HepG2 (cell line): ENCODE results near the gene TFEB. TPM values are rescaled to one million over a fixed set of nuclear protein-coding genes. Genes with fewer than 3 reads are reported as not detected.

Experiments used
- ATAC-seq: fragments of 200-7000 bp; cut with Tn5 transposase; 3 replicates; pipeline ENCODE4 v1.9.1; 2020; ENCODE audit warnings: mild to moderate bottlenecking, moderate library complexity
- BruUV-seq: library from RNA; stranded (reverse); fragments of 400-500 nt; replicated peaks from 2 replicates; lab custom pipeline; 2021; lab: Mats Ljungman, UMichigan
- CTCF ChIA-PET: fragments of 300-600 bp; formaldehyde crosslinking; extraction: SDS; loops from one replicate; lab custom pipeline; 2021; ENCODE audit warnings: low total read pairs, inconsistent platforms, low intra/inter-chr PET ratio; lab: Yijun Ruan, JAX
- POLR2A ChIA-PET: fragments of 350-600 bp; sonication (Branson Sonifier 250); formaldehyde crosslinking; loops from one replicate; lab custom pipeline; 2020; ENCODE audit warnings: antibody characterized with exemption, inconsistent platforms; lab: Yijun Ruan, JAX
- DNase-seq: peaks from one replicate; pipeline ENCODE4 v3.0.0-alpha.2; 2015; ENCODE audit warnings: low spot score
- FAIRE-seq: peaks from 3 replicates; lab custom pipeline; 2011; peaks lifted over from hg19 to GRCh38; lab: Jason Lieb, UNC
- H2AFZ ChIP-seq: one replicate; pipeline ENCODE4 v1.6.1; 2011; ENCODE audit warnings: low read length, inconsistent platforms
- H3K27ac ChIP-seq: fragments of 300-600 bp; 3 replicates; pipeline ENCODE4 v1.8.0; 2011; ENCODE audit warnings: mixed run types, mild to moderate bottlenecking, mixed read lengths, low read length, inconsistent platforms; ENCODE audit not compliant: insufficient read depth; ENCODE audit errors: extremely low read length
- H3K27me3 ChIP-seq, 2 experiments: fragments of 200-600 bp in 1 of 2; 2 replicates in 1 of 2; 3 replicates in 1 of 2; pipeline versions ENCODE4 v1.6.0 to v1.8.0; 2011; ENCODE audit warnings: low read length in 2 of 2, mild to moderate bottlenecking in 2 of 2, moderate library complexity in 2 of 2, inconsistent platforms in 1 of 2; ENCODE audit not compliant: insufficient read depth in 2 of 2, control insufficient read depth in 1 of 2
- H3K36me3 ChIP-seq, 2 experiments: fragments of 200-600 bp in 1 of 2; replicated peaks in 1 of 2; 2 replicates in 1 of 2; 3 replicates in 1 of 2; pipeline versions ENCODE4 v1.5.1 to v1.8.0; 2011; ENCODE audit warnings: low read length in 2 of 2, inconsistent platforms in 1 of 2; ENCODE audit not compliant: insufficient read depth in 2 of 2, control insufficient read depth in 1 of 2
- H3K4me1 ChIP-seq: 2 replicates; pipeline ENCODE4 v1.5.1; 2012; ENCODE audit warnings: low read length, inconsistent platforms; ENCODE audit not compliant: insufficient read depth
- H3K4me2 ChIP-seq: 2 replicates; pipeline ENCODE4 v1.6.0; 2011; ENCODE audit warnings: low read depth, low read length, inconsistent platforms
- H3K4me3 ChIP-seq, 3 experiments: fragments of 200-600 bp in 1 of 3; sonication (generic), shearing (Covaris generic) in 1 of 3; replicated peaks in 1 of 3; 2 replicates each; pipeline ENCODE4 v1.5.1; 2011 to 2016; ENCODE audit warnings: low read length in 3 of 3, inconsistent platforms in 2 of 3, low read depth in 2 of 3, mild to moderate bottlenecking in 2 of 3, control low read depth in 1 of 3, mixed read lengths in 1 of 3; ENCODE audit not compliant: insufficient read depth in 1 of 3
- H3K79me2 ChIP-seq: one replicate; pipeline ENCODE4 v1.6.1; 2011; ENCODE audit warnings: low read length, inconsistent platforms; ENCODE audit not compliant: insufficient read depth
- H3K9ac ChIP-seq: 2 replicates; pipeline ENCODE4 v1.6.0; 2011; ENCODE audit warnings: mild to moderate bottlenecking, low read depth, low read length, inconsistent platforms; ENCODE audit not compliant: insufficient read depth
- H3K9me3 ChIP-seq: 2 replicates; pipeline ENCODE4 v1.5.1; 2012; ENCODE audit warnings: mild to moderate bottlenecking, low read length
- H4K20me1 ChIP-seq: 2 replicates; pipeline ENCODE4 v1.6.0; 2011; ENCODE audit warnings: inconsistent platforms, mild to moderate bottlenecking, low read length, moderate library complexity; ENCODE audit not compliant: insufficient read depth
- CENPT ChIP-seq: sonication (generic); formaldehyde crosslinking; IDR thresholded peaks from 2 replicates; pipeline ENCODE4 v1.8.0; 2022; ENCODE audit warnings: low read depth, mild to moderate bottlenecking, moderate library complexity, missing genetic modification reagents
- MXD1 ChIP-seq: sonication (generic); formaldehyde crosslinking; IDR thresholded peaks from 2 replicates; pipeline ENCODE4 v1.4.0; 2020; ENCODE audit warnings: mild to moderate bottlenecking, missing genetic modification reagents
- SKI ChIP-seq: fragments of 450-650 bp; IDR thresholded peaks from one replicate; pipeline ENCODE4 v1.6.1; 2018; ENCODE audit warnings: mild to moderate bottlenecking; ENCODE audit not compliant: partially characterized antibody
- ZNF556 ChIP-seq: sonication (generic); formaldehyde crosslinking; IDR thresholded peaks from 2 replicates; pipeline ENCODE4 v1.4.0; 2020; ENCODE audit warnings: mild to moderate bottlenecking, missing genetic modification reagents, borderline replicate concordance
- ZNF850 ChIP-seq: sonication (generic); formaldehyde crosslinking; conservative IDR thresholded peaks from 2 replicates; pipeline ENCODE4 v1.9.0; 2021; ENCODE audit warnings: mild to moderate bottlenecking, missing genetic modification reagents
- WGBS: methylation state at CpG from one replicate; pipeline ENCODE4 v1.1.6; 2017; ENCODE audit warnings: low lambda C conversion rate; 5-methylcytosine and 5-hydroxymethylcytosine counted together
- in situ Hi-C: cut with HindIII; loops from 2 replicates; pipeline ENCODE4 v1.10.0; 2017; ENCODE audit warnings: low pct_unique_long_range_greater_than_20kb; ENCODE audit not compliant: extremely low pct_ligation_motif_present
- intact Hi-C: fragments of 100-400 bp; cut with micrococcal nuclease; formaldehyde crosslinking; loops from one replicate; pipeline ENCODE4 v1.10.0; 2022; ENCODE audit not compliant: unreplicated experiment
- polyA plus RNA-seq, 8 experiments: library from polyadenylated mRNA; depleted of rRNA in 3 of 8; stranded (reverse) in 7 of 8; unstranded in 1 of 8; fragments of >200 nt; fragmentation: Illumina TruSeq in 4 of 8; extraction: Trizol in 4 of 8; gene quantifications; 2 replicates each; pipeline versions ENCODE4 v1.2.1 to v1.2.3, GENCODE V29; 2011 to 2016; ENCODE audit warnings: low read depth in 4 of 8, missing spikeins in 1 of 8, mixed read lengths in 1 of 8; ENCODE audit not compliant: insufficient read depth in 1 of 8
- total RNA-seq, 5 experiments: library from RNA; depleted of rRNA; stranded (reverse); fragments of >200 nt; fragmentation: Illumina TruSeq; extraction: Trizol; gene quantifications; 2 replicates each; pipeline ENCODE4 v1.2.3, GENCODE V29; 2016; ENCODE audit warnings: low read depth in 1 of 5

Gene TFEB
- total and polyA plus RNA-seq, 2 of the 13 experiments (the other 11 are each of a cell fraction or from before 2014, with no cell fraction given) = 13.3 to 18.7 TPM

- in situ Hi-C loops = loop anchor here (10.0 kb wide), 1 partner anchor 328 kb away; no protein-coding TSS in a partner anchor
- H3K27me3 ChIP-seq = no peaks in the 10 kb centered on the region
- ChIA-PET POLR2A (interaction anchor here (1.0 to 2.7 kb wide), 2 partner anchors 17 to 18 kb away, joined by 4 to 7 read pairs; no protein-coding TSS in a partner anchor), CTCF (no interaction called here)
- WGBS = 94% methylated on average over 11 of the region's 11 CpGs
- H3K27ac ChIP-seq = no peak overlapping the region
- no peak overlapping the region for H3K4me3 ChIP-seq
- BruUV-seq = no TSS peak
- intact Hi-C loops = no loop called here
- TF ChIP-seq MXD1 (CRISPR knock-in tag) (no peak), CENPT (CRISPR knock-in tag) (peak; percentile 52; the same call in 1 of the 2 replicates), SKI (no peak), ZNF556 (CRISPR knock-in tag) (no peak), ZNF850 (no peak)
- no peak for DNase-seq
- no peaks in the 10 kb centered on the region for H3K79me2 ChIP-seq
- no peaks in the 10 kb centered on the region; the same call in 1 of the 2 replicates for H4K20me1 ChIP-seq
- no peak overlapping the region for H2AFZ ChIP-seq
- H3K9ac ChIP-seq = no peak overlapping the region
- H3K4me1 ChIP-seq = peaks cover 19% of the 10 kb centered on the region
- H3K36me3 ChIP-seq = no peaks in the 10 kb centered on the region; a peak in 1 of 5 replicates
- no peaks in the 10 kb centered on the region for H3K9me3 ChIP-seq
- no peak overlapping the region for H3K4me2 ChIP-seq
- ATAC-seq = no peak
- FAIRE-seq = no peak
These were observed 18.7 kb downstream of the TFEB start for GRCh38 chr6:41716516-41717391.
